HCT116 (cell line): ENCODE results near the gene LNP1. TPM values are rescaled to one million over a fixed set of nuclear protein-coding genes. Genes with fewer than 3 reads are reported as not detected.

Experiments used
- ATAC-seq: fragments of 200-7000 bp; cut with Tn5 transposase; 2 replicates; pipeline ENCODE4 v1.9.1; 2020; ENCODE audit warnings: mild to moderate bottlenecking, moderate library complexity
- BruUV-seq: library from RNA; stranded (reverse); fragments of 400-500 nt; replicated peaks from 2 replicates; lab custom pipeline; 2021; lab: Mats Ljungman, UMichigan
- CTCF ChIA-PET: fragments of 300-600 bp; sonication (Branson Sonifier 250); formaldehyde crosslinking; loops from one replicate; lab custom pipeline; 2021; ENCODE audit warnings: antibody characterized with exemption; lab: Charles Lee
- POLR2A ChIA-PET: fragments of 300-600, 350-600 bp; sonication (Branson Sonifier 250); formaldehyde crosslinking; loops from one replicate; lab custom pipeline; 2021; ENCODE audit warnings: antibody characterized with exemption; lab: Charles Lee
- RAD21 ChIA-PET, 2 experiments: fragments of 300-600 bp; sonication (Branson Sonifier 250); formaldehyde crosslinking; loops; one replicate each; lab custom pipeline; 2023; ENCODE audit warnings: low total read pairs in 2 of 2; ENCODE audit not compliant: uncharacterized antibody in 2 of 2, unreplicated experiment in 2 of 2, low non-redundant PET in 1 of 2; lab: Charles Lee
- DNase-seq: peaks from one replicate; pipeline ENCODE4 v3.0.0-alpha.2; 2010; ENCODE audit warnings: low read depth, low spot score
- H2AFZ ChIP-seq: fragments of 200-600 bp; shearing (Covaris generic), sonication (generic); 2 replicates; pipeline ENCODE4 v1.6.1; 2017; ENCODE audit warnings: low read depth, mixed run types, mixed read lengths, antibody characterized with exemption, low read length; ENCODE audit not compliant: poor library complexity, severe bottlenecking
- H3K27ac ChIP-seq: 2 replicates; pipeline ENCODE4 v1.5.1; 2012; ENCODE audit warnings: low read depth, low read length
- H3K27me3 ChIP-seq: fragments of 200-600 bp; sonication (generic); 2 replicates; pipeline ENCODE4 v1.6.1; 2016; ENCODE audit warnings: mixed run types, low read length, mixed read lengths; ENCODE audit not compliant: insufficient read depth
- H3K36me3 ChIP-seq, 2 experiments: fragments of 200-500 bp in 1 of 2; fragments of 200-600 bp in 1 of 2; sonication (Bioruptor generic) in 1 of 2; sonication (generic) in 1 of 2; 2 replicates each; pipeline versions ENCODE4 v1.5.1 to v1.6.1; 2014 to 2016; ENCODE audit warnings: low read length in 2 of 2, inconsistent platforms in 1 of 2, mixed read lengths in 1 of 2, mixed run types in 1 of 2; ENCODE audit not compliant: insufficient read depth in 2 of 2, control insufficient read depth in 1 of 2
- H3K4me1 ChIP-seq, 2 experiments: fragments of 200-600 bp in 1 of 2; sonication (generic) in 1 of 2; 2 replicates each; pipeline versions ENCODE4 v1.5.1 to v1.6.1; 2012 to 2017; ENCODE audit warnings: low read length in 2 of 2, inconsistent platforms in 1 of 2, mild to moderate bottlenecking in 1 of 2, mixed read lengths in 1 of 2, mixed run types in 1 of 2, moderate library complexity in 1 of 2; ENCODE audit not compliant: insufficient read depth in 2 of 2, control insufficient read depth in 1 of 2
- H3K4me2 ChIP-seq: fragments of 200-600 bp; sonication (generic); 2 replicates; pipeline ENCODE4 v1.6.1; 2017; ENCODE audit warnings: mixed run types, low read length, mixed read lengths
- H3K4me3 ChIP-seq, 2 experiments: fragments of 200-600 bp in 1 of 2; sonication (generic) in 1 of 2; replicated peaks in 1 of 2; 2 replicates each; pipeline ENCODE4 v1.5.1; 2011 to 2016; ENCODE audit warnings: low read length in 2 of 2, control low read depth in 1 of 2, low read depth in 1 of 2, mild to moderate bottlenecking in 1 of 2, mixed read lengths in 1 of 2, mixed run types in 1 of 2
- H3K79me2 ChIP-seq: fragments of 200-600 bp; sonication (generic); 2 replicates; pipeline ENCODE4 v1.6.1; 2017; ENCODE audit warnings: mild to moderate bottlenecking, mixed run types, low read length, moderate library complexity, mixed read lengths; ENCODE audit not compliant: insufficient read depth
- H3K9ac ChIP-seq: fragments of 200-600 bp; sonication (generic); 2 replicates; pipeline ENCODE4 v1.6.1; 2016; ENCODE audit warnings: low read length, mixed read lengths
- H3K9me2 ChIP-seq: fragments of 200-600 bp; sonication (generic), shearing (Covaris generic); 2 replicates; pipeline ENCODE4 v1.6.1; 2017; ENCODE audit warnings: mixed run types, mild to moderate bottlenecking, moderate library complexity; ENCODE audit not compliant: insufficient read depth
- H3K9me3 ChIP-seq, 2 experiments: fragments of 200-500 bp in 1 of 2; fragments of 200-600 bp in 1 of 2; sonication (Bioruptor generic) in 1 of 2; sonication (generic) in 1 of 2; 2 replicates each; pipeline ENCODE4 v1.6.1; 2014 to 2017; ENCODE audit warnings: low read length in 2 of 2, mixed read lengths in 2 of 2, inconsistent platforms in 1 of 2, low read depth in 1 of 2, mild to moderate bottlenecking in 1 of 2, mixed run types in 1 of 2, moderate library complexity in 1 of 2; ENCODE audit not compliant: control insufficient read depth in 1 of 2, insufficient read depth in 1 of 2
- H4K20me1 ChIP-seq: fragments of 200-600 bp; sonication (generic), shearing (Covaris generic); 2 replicates; pipeline ENCODE4 v1.6.1; 2017; ENCODE audit warnings: mixed run types, mild to moderate bottlenecking, moderate library complexity; ENCODE audit not compliant: insufficient read depth
- CBX3 ChIP-seq: IDR thresholded peaks from 2 replicates; pipeline ENCODE4 v1.6.1; 2012; ENCODE audit warnings: low read depth
- CTCF ChIP-seq, 3 experiments: fragments of 200-600 bp in 1 of 3; sonication (generic) in 1 of 3; IDR thresholded peaks in 2 of 3; conservative IDR thresholded peaks in 1 of 3; 2 replicates each; pipeline ENCODE4 v1.5.1; 2012 to 2017; ENCODE audit warnings: low read depth in 2 of 3, low read length in 2 of 3, antibody characterized with exemption in 1 of 3, borderline replicate concordance in 1 of 3, control low read depth in 1 of 3, mild to moderate bottlenecking in 1 of 3, mixed read lengths in 1 of 3, mixed run types in 1 of 3, moderate library complexity in 1 of 3; ENCODE audit not compliant: insufficient read depth in 1 of 3
- EZH2 ChIP-seq: fragments of 200-600 bp; sonication (generic); IDR thresholded peaks from 2 replicates; pipeline ENCODE4 v1.6.1; 2017; ENCODE audit warnings: antibody characterized with exemption, mixed run types
- FOSL1 ChIP-seq: IDR thresholded peaks from 2 replicates; pipeline ENCODE4 v1.6.1; 2012; ENCODE audit warnings: low read depth
- SRF ChIP-seq: IDR thresholded peaks from 2 replicates; pipeline ENCODE4 v1.6.1; 2012; ENCODE audit warnings: low read depth
- ZFX ChIP-seq: fragments of 450-650 bp; IDR thresholded peaks from 2 replicates; pipeline ENCODE4 v1.6.1; 2017
- ZNF274 ChIP-seq: fragments of 200-500 bp; sonication (Bioruptor generic); IDR thresholded peaks from 2 replicates; pipeline ENCODE4 v1.6.1; 2014; ENCODE audit warnings: mild to moderate bottlenecking, low read depth, low read length, inconsistent platforms
- intact Hi-C: fragments of 100-400 bp; cut with micrococcal nuclease; formaldehyde crosslinking; loops from 2 replicates; pipeline ENCODE4 v1.10.0; 2022
- total RNA-seq: library from RNA; stranded (reverse); gene quantifications from one replicate; pipeline ENCODE4 v1.2.1, GENCODE V29; 2021; ENCODE audit not compliant: unreplicated experiment
- TF ChIP-seq, protein P1 (sequence below): IDR thresholded peaks from 2 replicates; pipeline ENCODE4 v1.6.1; 2012
- TF ChIP-seq, protein P2 (sequence below): IDR thresholded peaks from 2 replicates; pipeline ENCODE4 v1.6.1; 2012

The LNP1 gene
- total RNA-seq, 1 experiment from 2014 or later: 1.6 TPM

DNA sequence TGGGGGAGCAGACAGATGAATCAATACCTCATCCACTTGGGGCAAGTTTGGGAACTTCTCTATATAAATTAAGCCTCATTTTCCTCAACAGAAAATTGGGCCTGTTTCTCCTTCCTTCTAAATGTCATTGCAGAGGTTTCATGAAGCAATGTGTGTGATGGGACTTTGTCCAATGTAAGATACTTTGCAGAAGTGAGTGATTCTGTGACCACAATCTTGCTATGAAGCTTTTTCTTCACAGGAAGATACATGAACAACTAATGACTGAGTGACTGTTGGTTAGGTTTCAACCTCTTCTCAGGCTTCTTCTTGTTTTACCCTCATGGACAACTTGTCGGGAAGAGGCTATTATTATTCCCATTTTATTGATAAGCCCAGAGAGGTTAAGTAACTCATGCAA is 102.1 kb downstream of the LNP1 start:
- Histone ChIP-seq H2AFZ (no peak overlapping the region), H3K4me3 (no peak overlapping the region), H3K79me2 (no peaks in the 10 kb centered on the region), H3K36me3 (no peaks in the 10 kb centered on the region), H4K20me1 (no peaks in the 10 kb centered on the region), H3K27me3 (no peaks in the 10 kb centered on the region), H3K9me2 (no peaks in the 10 kb centered on the region), H3K9me3 (no peaks in the 10 kb centered on the region), H3K9ac (no peak overlapping the region), H3K27ac (no peak overlapping the region), H3K4me1 (no peaks in the 10 kb centered on the region), H3K4me2 (no peak overlapping the region)
- ChIA-PET RAD21 (no interaction called here), CTCF (no interaction called here), POLR2A (no interaction called here)
- ATAC-seq (no peak), DNase-seq (no peak)
- no TSS peak for BruUV-seq
- intact Hi-C loops: no loop called here
- TF ChIP-seq ZNF274 (no peak), EZH2 (no peak), SRF (no peak), CTCF (IDR thresholded peaks at IDR 0.05 in 2 of 3, conservative IDR thresholded peaks at IDR 0.05 in 1 of 3; ENCODE audit: borderline replicate concordance in 1 of 3, insufficient read depth in 1 of 3, low read depth in 2 of 3, low read length in 2 of 3) (no peak), ZFX (no peak), CBX3 (no peak), FOSL1 (no peak)
- TF ChIP-seq, protein P1, sequence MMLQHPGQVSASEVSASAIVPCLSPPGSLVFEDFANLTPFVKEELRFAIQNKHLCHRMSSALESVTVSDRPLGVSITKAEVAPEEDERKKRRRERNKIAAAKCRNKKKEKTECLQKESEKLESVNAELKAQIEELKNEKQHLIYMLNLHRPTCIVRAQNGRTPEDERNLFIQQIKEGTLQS: no peak
- TF ChIP-seq, protein P2, sequence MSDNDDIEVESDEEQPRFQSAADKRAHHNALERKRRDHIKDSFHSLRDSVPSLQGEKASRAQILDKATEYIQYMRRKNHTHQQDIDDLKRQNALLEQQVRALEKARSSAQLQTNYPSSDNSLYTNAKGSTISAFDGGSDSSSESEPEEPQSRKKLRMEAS: no peak

Other genes with a start within 250 kb of the LNP1 start
- 21.9 TPM for gene TBC1D23, start 140.5 kb upstream of the LNP1 start, total RNA-seq
- 44.7 TPM for gene NIT2, start 66.8 kb upstream of the LNP1 start, total RNA-seq
- gene TOMM70, start 450 bp upstream of the LNP1 start, total RNA-seq: 54.9 TPM
- gene TMEM45A, start 91.1 kb downstream of the LNP1 start, total RNA-seq: 5.0 TPM
- not detected for gene ADGRG7, start 208.1 kb downstream of the LNP1 start, total RNA-seq